HL-60 (cell line): ENCODE measurements around the gene ADCYAP1R1.

Source experiments
- POLR2AphosphoS5 ChIP-seq: IDR thresholded peaks from 2 replicates; pipeline ENCODE4 v1.6.1; 2012; ENCODE audit warnings: low read depth
- TF ChIP-seq, protein P1 (sequence below): IDR thresholded peaks from one replicate; pipeline ENCODE4 v1.5.1; 2011; ENCODE audit warnings: low read length, control low read depth, inconsistent platforms; ENCODE audit not compliant: insufficient read depth
- TF ChIP-seq, protein P2 (sequence below): IDR thresholded peaks from 2 replicates; pipeline ENCODE4 v1.6.1; 2012; ENCODE audit warnings: low read depth; ENCODE audit not compliant: insufficient replicate concordance

DNA sequence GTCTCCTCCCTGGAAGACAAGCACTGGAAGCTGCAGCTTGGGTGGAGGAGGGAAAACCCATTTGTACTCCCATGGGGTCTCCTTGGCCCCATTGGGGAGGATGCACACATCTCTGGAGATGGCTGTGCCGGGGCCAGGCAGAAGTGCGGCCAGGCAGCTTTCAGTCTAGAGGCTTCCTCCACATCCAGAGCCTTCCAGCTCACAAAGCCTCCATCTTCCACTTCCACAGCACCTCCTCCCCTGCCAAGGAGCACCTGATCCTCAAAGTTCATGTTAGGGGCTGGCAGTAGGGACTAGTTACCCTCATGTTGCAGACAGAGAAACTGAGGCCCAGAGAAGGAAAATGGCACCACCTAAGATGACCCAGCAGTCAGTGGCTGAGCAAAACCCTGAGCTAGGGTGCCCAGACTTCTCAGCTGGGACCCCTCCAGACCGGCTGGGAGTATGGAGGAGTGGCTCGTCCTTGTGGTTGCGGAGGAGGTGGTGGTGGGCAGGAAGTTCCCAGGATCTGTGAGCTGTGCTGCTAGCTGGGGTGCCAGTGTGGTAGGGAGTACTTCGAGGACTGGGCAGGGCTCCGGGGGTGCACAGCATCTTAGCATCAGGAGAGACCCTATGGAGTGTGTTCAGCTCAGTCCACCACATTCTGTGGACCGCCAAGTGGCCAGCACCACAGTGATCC lies 44.2 kb downstream of the ADCYAP1R1 start:
- TF ChIP-seq, protein P1, sequence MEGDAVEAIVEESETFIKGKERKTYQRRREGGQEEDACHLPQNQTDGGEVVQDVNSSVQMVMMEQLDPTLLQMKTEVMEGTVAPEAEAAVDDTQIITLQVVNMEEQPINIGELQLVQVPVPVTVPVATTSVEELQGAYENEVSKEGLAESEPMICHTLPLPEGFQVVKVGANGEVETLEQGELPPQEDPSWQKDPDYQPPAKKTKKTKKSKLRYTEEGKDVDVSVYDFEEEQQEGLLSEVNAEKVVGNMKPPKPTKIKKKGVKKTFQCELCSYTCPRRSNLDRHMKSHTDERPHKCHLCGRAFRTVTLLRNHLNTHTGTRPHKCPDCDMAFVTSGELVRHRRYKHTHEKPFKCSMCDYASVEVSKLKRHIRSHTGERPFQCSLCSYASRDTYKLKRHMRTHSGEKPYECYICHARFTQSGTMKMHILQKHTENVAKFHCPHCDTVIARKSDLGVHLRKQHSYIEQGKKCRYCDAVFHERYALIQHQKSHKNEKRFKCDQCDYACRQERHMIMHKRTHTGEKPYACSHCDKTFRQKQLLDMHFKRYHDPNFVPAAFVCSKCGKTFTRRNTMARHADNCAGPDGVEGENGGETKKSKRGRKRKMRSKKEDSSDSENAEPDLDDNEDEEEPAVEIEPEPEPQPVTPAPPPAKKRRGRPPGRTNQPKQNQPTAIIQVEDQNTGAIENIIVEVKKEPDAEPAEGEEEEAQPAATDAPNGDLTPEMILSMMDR, result no peak
- TF ChIP-seq, protein P2, sequence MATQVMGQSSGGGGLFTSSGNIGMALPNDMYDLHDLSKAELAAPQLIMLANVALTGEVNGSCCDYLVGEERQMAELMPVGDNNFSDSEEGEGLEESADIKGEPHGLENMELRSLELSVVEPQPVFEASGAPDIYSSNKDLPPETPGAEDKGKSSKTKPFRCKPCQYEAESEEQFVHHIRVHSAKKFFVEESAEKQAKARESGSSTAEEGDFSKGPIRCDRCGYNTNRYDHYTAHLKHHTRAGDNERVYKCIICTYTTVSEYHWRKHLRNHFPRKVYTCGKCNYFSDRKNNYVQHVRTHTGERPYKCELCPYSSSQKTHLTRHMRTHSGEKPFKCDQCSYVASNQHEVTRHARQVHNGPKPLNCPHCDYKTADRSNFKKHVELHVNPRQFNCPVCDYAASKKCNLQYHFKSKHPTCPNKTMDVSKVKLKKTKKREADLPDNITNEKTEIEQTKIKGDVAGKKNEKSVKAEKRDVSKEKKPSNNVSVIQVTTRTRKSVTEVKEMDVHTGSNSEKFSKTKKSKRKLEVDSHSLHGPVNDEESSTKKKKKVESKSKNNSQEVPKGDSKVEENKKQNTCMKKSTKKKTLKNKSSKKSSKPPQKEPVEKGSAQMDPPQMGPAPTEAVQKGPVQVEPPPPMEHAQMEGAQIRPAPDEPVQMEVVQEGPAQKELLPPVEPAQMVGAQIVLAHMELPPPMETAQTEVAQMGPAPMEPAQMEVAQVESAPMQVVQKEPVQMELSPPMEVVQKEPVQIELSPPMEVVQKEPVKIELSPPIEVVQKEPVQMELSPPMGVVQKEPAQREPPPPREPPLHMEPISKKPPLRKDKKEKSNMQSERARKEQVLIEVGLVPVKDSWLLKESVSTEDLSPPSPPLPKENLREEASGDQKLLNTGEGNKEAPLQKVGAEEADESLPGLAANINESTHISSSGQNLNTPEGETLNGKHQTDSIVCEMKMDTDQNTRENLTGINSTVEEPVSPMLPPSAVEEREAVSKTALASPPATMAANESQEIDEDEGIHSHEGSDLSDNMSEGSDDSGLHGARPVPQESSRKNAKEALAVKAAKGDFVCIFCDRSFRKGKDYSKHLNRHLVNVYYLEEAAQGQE, result no peak
- TF ChIP-seq POLR2AphosphoS5, result no peak
